GM21786 (cell line): Measurements from ENCODE around the gene SLC35F5.
"Not testable (repeated sequence)": the region's sequence is repeated elsewhere in the genome, so short reads cannot be mapped to it uniquely, and the experiment has no call there.

Experiments
- ATAC-seq: cut with Tn5 transposase; IDR thresholded peaks from one replicate; pipeline ENCODE4 v1.9.1; 2021; ENCODE audit not compliant: unreplicated experiment

The SLC35F5 gene, protein sequence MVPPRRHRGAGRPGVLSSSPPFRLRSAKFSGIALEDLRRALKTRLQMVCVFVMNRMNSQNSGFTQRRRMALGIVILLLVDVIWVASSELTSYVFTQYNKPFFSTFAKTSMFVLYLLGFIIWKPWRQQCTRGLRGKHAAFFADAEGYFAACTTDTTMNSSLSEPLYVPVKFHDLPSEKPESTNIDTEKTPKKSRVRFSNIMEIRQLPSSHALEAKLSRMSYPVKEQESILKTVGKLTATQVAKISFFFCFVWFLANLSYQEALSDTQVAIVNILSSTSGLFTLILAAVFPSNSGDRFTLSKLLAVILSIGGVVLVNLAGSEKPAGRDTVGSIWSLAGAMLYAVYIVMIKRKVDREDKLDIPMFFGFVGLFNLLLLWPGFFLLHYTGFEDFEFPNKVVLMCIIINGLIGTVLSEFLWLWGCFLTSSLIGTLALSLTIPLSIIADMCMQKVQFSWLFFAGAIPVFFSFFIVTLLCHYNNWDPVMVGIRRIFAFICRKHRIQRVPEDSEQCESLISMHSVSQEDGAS

DNA sequence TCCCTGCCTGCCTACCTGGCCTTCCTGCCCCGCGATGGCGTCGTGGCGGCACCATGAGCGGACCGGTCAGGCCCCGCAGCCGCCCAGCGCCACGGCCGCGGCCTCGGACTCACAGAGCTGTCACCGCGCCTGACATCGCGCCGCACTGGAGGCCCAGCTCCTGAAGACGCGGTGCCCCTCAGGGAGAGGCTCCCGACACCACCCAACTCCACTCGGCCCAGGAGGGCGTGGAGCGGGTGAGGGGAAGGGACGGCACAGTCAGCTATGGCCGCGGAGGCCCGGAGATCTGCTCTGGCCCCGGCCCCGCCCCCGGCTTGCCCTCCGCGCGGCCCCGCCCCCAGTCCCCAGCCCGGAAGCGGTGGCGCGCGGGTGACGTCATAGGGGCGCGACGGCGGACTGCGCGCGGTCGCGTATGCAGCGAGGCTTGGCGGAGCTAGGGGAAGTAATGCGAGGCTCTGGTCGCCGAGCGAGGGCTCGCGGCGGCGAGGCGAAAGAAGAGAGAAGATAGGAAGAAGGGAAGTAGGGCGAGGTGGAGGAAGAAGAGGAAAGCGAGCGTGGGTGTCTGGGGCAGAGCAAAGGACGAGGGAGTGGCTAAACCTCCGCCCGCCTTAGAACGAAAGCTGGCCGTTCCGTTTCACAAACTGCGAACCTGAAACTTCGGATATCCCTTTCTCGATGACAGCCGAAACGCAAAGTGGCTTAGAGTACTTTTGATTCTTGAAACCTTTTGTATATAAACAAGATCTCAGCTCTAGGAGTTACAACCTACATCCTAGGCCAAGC lies at the start of gene SLC35F5:
Gene SLC35F5, minus strand, starts transcription at position 288 of the 783 bp plus-strand sequence. Its CDS starts 233 bp downstream, at position 55.
- ATAC-seq, result peak; percentile 78

DNA sequence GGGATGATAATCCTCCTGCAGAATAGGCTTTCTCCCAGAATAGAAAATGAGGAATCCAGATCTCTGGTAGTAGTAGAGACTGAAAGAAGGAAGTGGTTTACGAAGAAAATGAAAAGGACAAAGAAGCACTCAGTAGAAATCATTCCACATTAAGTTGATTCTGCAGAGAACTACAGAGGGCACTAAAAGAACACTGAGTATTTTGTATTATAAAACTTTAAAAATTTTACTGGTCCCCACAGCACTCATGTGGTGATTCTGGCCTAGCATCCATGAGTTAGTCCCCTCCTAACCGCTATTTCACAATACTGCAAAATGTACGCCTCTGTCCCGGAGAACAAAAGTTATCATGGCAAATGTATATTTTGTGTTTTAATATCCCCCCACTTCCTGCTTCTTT lies 42.9 kb upstream of the SLC35F5 start:
- no peak for ATAC-seq

DNA sequence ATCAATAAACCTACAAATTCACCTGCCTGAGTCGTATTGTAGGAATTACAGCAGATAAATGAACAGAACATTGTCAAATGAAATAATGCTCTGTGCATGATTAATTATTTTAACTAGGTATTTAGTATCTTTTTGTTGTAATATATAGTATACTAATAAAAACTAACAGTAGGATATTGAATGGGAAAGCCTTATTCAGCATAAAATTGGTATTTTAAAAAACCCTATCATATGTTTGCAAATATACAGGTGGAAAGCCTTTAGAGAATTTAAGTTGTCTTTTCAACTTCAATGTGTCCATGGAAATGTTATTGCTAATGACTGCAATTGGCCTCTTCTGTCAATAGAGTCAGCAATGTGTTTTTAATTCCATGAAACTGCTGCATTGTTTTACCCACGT lies 40.8 kb upstream of the SLC35F5 start:
- ATAC-seq, result no peak

DNA sequence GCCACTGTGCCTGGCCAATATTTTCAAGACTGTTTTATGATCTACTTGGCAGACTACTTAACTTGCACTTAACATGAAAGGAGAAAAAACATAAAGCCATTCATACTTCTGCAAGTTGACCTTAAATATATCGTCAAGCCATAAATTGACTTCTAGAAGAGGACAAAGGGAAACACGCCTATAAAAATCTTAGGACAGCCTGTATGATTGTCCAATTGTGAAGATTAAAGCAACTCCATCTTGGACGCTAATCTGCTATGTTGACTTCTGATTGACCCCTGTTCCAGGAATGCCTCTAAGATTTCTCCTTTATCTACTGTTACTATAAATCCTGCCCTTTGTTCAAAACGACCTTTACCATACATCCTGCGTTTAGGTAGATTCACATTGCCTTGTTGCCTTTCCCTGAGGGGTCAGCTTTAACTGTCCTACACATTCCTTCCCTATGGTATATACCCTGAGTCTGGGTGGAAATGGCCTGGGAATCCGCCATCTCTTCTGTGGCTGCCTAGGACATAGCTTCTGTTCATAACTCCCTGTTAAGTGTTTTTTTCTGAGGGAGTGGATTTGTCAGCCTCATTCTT lies 40.2 kb upstream of the SLC35F5 start:
- no peak for ATAC-seq

DNA sequence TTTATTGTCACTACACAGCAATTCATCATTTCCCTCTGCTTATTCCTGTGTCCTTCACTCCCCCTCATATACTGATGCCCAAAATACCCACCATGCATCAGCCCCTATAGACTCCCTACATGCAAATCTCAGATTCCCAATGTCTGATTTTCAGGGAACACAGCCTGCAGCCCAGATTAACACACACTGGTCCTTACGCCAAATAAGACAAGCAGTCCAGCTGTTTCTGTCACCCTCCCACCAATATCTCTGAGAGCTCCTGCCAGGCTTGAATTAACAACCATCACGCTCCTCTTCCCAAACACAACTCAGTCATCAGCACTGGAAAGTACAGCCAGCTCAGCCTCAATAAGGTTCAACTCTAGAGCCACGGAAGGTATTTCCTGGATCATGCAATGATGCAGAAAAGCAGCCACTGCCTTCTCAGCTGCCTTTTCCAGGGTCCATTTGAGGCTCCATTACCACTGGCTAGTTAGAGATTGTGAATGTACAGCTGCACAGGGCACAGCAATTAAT lies 39.0 kb upstream of the SLC35F5 start:
- ATAC-seq, result no peak

DNA sequence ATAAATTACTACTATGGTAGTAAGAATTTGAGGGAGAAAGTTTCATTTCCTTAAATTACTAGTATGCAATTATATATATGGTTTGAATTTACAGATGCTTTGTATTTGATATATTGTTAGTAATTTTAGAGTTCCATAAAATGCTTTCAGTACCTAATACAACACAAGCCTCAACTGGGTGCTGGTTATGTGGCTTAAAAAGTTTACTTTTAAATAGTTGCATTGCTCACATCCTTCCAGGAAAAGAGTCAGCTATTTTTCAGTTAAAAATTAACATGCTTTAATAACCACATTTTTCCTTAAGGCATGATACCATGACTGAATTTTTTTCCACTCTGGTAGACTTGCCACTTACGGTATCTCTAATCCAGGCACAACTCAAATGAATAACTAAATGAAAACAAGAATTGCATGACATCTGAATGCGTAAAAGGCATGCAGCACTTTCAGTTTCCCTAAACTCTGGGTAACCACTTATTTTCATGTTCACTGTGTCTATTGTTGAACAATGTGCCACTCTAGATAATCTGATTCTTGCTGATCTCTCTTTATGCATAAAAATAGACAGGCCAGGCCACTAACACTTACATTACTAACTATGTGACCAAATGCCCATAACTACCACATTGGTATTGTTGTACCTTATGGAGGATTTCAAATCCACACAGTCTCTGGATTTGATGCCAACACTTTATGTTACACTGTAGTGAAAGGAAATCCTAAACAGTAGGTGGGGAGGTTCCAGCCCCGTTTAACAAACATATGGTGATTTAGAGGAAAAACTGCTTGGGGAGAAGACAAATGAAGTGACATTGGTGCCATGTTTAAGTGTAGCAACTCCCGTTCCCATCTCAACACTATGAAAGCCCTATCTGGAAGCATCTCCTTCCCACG lies 35.5 kb upstream of the SLC35F5 start:
- peak; percentile 98 for ATAC-seq

DNA sequence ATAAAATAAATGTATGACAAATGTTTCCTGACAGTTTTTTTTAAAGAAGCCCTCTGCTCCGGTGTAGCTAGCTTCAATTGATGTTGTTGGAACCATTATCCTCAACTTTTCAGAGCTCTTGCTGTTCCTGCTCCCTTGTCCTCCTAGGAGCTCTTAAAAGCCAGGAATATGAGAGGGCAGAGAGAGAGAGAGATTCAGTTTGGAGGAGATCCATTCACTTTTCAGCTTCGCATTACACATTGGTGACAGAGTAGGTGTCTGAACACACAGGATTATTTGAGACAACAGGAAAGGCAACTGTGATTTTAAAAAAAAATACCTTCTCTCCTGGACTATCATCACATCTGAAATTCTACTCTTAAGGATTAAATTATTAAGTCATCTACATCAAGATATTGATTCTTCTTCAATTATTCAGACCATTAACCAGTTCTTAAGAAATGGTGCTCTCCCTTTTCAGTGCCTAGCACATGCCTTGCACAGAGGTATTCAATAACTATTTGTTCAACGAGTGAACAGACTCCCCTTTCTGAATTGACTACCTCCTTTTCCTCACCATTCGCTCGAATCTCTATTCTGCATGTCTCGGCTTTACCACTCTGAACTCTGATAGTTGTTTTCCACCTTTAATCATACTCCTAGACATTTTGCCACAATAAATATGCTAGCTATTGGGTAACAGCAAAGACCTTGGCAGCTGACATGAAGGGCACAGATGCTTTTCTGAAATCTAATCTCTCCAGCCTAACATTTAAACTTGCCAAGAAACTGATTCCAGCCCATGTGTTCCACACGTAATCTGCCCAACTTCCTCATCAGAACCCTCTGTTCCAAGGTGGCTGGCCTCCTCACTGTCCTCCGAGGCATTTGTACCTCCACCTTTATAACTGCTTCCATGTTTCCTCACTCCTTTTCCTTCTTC lies 28.6 kb upstream of the SLC35F5 start:
- ATAC-seq, result no peak

DNA sequence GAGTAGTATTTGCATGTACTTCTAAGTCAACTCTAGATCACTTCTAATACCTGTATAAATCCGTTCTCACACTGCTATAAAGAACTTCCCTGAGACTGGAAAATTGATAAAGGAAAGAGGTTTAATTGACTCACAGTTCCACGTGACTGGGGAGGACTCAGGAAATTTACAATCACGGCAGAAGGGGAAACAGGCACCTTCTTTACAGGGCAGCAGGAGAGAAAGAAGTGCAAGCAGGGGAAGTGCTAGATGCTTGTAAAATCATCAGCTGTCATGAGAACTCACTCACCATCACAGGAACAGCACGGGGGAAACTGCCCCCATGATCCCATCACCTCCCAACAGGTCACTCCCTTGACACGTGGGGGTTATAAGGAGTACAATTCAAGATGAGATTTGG lies 24.0 kb upstream of the SLC35F5 start:
- no peak for ATAC-seq

DNA sequence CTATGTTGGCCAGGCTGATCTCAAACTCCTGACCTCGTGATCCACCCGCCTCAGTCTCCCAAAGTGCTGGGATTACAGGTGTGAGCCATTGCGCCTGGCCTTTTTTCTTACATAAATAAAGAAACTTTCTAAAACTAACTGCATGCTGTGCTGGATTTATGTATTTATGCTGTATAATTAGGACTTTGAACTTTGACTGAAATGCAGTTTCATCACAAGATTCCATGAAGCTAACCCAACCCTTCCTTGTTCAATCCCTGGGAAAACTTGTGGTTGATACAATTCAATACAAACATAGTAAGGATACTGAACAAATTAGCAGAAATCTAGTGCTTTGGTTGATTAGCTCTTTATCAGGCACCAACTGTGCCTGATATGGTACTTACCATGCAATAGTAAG lies 20.9 kb upstream of the SLC35F5 start:
- no peak for ATAC-seq

DNA sequence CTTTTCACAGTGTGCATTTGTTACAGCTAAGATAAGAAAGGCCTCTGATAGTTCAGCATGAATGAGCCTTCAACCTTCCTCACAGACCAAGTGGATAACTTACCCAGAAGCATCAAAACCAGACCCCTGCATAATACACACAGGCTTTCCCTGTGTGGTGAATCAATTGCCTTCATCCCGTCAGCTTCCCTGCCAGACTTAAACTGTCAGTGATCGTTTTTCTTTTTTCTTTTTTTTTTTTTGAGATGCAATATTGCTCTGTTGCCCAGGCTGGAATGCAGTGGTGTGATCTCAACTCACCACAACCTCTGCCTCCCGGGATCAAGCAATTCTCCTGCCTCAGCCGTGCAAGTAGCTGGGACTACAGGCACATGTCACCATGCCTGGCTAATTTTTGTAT lies 20.5 kb upstream of the SLC35F5 start:
- no peak for ATAC-seq

DNA sequence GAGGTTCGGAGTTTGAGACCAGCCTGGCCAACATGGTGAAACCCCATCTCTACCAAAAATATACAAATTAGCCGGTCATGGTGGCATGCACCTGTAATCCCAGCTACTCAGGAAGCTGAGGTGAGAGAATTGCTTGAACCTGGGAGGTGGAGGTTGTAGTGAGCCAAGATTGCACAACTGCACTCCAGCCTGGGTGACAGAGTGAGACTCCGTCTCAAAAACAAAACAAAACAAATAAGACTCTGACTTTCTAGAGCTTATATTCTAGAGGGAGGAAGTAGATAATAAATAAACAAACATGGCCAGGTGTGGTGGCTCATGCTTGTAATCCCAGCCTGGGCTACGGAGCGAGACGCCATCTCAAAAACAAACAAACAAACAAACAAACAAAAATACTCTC lies 18.2 kb upstream of the SLC35F5 start:
- not testable (repeated sequence) for ATAC-seq

DNA sequence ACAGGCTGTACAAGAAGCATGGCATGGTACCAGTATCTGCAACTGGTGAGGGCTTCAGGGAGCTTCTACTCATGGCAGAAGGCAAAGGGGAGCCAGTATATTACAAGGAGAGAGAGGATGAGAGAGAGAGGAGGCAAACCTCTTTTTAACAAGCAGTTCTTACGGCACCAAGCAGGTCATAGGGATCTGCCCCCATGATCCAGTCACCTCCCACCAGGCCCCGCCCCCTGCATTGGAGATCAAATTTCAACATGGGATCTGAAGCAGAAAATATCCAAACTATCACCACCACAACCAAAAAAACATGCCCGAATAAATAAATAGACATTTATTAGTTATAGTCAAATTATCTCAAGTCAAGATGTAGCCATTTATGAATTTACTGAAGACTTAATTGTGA lies 14.5 kb upstream of the SLC35F5 start:
- ATAC-seq, result no peak

DNA sequence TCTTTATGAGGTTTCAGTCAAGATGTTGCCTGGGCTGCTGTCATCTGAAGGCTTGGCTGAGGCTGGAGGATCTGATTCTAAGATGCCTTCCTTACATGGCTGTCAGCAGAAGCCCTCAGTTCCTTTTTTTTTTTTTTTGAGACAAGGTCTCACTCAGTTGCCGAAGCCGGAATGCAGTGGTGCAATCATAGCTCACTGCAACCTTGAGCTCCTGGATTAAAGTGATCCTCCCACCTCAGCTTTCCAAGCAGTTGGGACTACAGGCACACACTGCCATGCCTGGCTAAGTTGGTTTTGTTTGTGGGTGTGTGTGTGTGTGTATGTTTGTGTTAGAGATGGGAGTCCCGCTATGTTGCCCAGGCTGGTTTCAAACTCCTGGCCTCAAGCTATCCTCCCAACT lies 13.1 kb upstream of the SLC35F5 start:
- no peak for ATAC-seq

DNA sequence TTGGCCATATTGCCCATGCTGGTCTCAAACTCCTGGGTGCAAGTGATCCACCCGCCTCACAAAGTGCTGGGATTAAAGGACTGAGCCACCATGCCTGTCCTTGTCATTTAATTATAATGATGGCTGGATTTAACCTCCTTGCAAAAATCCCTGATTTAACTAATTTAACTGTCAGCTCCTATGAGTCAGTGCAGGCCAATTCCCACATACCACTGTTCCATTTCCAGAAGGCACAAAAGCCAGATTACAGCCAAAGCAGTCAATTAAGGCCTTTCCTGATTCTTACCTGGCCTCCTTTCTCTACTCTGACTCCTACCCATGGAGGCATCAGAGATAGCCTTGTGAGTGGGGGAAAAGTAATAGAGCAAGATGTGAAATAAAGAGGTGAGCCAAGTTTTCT lies 12.3 kb upstream of the SLC35F5 start:
- no peak for ATAC-seq

DNA sequence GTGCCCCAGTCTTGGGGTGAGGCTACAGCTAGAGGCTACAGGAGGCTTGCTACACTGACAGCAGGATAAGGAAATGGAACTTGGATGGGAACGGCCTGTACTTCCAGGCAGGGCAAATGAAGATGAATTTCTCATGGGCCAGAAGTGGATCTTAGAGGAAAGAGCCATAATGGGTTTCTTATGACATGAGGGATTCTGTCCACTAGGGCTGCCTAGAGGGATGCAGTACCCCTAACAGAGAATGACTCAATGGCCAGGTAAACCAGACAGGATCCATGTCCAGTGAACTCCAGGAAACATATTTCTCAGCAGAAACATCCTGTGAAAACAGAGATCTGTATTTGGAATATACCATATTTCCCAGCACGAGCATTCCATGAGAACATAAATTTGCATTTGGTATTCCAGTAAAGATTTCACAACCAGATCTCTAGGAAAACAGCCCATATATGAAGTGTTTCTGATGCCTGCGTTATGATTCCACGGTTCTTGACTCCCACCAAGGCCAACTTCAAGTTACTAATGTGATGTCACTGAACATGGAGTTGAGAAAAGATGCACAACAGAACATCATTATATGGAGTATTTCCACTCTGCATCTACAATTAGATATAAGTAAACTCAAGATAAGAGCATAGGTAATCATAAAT lies 11.5 kb upstream of the SLC35F5 start:
- ATAC-seq, result no peak

DNA sequence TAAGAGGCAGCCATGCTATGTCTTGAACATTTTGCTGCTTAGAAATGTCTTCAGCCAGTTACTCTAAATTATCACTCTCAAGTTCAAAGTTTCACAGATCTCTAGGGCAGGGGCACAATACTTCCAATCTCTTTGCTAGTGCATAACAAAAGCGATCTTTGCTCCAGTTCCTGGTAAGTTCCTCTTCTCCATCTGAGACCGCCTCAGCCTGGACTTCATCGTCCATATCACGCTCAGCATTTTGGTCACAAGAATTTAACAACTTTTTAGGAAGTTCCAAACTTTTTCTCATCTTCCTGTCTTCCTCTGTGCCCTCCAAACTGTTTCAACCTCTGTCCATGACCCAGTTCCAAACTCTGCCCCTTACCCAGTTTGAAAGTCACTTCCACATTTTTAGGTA lies 8.8 kb upstream of the SLC35F5 start:
- no peak for ATAC-seq

DNA sequence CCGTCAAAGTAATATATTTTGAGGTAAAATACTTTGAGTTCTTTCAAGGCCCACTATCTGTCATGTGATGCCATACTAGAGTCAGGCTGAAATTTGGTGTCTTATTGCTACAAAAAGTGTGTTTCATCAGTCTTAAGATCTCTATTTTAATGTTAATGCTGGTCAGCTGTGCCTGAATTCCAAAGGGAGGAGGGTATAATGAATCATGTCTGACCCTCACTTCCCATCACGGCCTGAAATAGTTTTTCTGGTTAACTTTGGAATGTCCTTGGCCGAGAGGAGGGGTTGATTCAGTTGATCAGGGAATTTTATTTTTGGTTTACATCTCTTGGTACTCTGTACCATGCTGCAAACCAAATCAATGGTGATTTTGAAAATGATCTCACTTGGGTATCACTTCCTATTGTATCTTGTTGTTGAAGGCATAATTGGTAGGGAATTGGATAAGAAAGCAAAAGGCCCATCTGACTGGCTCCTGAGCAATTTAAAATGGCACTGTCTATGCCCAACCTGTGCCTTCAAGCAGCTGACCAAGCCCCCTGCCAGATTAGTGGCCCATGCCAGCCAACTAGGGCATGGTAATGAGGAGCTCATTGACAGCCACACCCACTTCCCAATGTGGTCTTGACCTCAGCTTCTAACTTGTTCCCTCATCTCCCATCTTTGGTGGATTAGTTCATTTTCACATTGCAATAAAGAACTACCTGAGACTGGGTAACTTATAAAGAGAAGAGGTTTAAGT lies 6.1 kb upstream of the SLC35F5 start:
- no peak for ATAC-seq

DNA sequence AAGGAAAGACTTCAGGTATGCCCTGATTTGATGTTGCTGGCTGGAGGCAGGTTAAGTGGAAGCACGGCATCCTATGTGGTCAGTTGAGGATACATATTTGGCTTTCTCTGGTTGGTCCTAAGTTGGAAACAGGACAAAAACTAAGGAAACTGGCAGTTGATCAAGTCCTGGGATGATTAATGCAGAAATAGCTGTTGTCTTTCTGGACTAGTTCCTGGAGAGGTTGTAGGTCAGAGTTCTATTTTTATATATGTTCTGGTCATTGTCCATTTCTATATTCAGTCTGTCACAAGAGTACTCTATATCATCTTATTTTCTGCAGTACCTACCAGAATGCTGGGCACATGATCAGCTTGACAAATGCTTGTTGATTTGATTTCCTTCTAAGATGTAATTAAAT lies 4.0 kb upstream of the SLC35F5 start:
- ATAC-seq, result no peak
